Type B pancreatic cell (in vitro differentiated cells): Measurements from ENCODE around the gene NGLY1. TPM values are rescaled to one million over a fixed set of nuclear protein-coding genes. Genes with fewer than 3 reads are reported as not detected.
A peak's percentile ranks its signal among the peaks of the same experiment; 100 is the strongest.

Experiments used
- DNase-seq: peaks from one replicate; pipeline ENCODE4 v3.0.0; 2021; ENCODE audit warnings: mixed read lengths; ENCODE audit not compliant: unreplicated experiment; ENCODE audit errors: extremely low spot score
- H3K27ac Mint-ChIP-seq: 2 replicates; pipeline ENCODE4 v1.8.0; 2021; ENCODE audit warnings: mild to moderate bottlenecking, mixed read lengths
- H3K27me3 Mint-ChIP-seq: 2 replicates; pipeline ENCODE4 v1.8.0; 2021; ENCODE audit warnings: mixed read lengths
- H3K36me3 Mint-ChIP-seq: 2 replicates; pipeline ENCODE4 v1.8.0; 2021; ENCODE audit warnings: mixed read lengths
- H3K4me1 Mint-ChIP-seq: one replicate; pipeline ENCODE4 v1.8.0; 2021; ENCODE audit warnings: mixed read lengths; ENCODE audit not compliant: unreplicated experiment
- H3K4me3 Mint-ChIP-seq: 2 replicates; pipeline ENCODE4 v1.8.0; 2021; ENCODE audit warnings: mild to moderate bottlenecking, mixed read lengths
- H3K9me3 Mint-ChIP-seq: 2 replicates; pipeline ENCODE4 v1.8.0; 2021; ENCODE audit warnings: mixed read lengths
- CTCF ChIP-seq: fragments of 200-600 bp; sonication (generic); conservative IDR thresholded peaks from 2 replicates; pipeline ENCODE4 v1.5.0; 2021; ENCODE audit warnings: antibody characterized with exemption, mild to moderate bottlenecking
- total RNA-seq: library from RNA; stranded (reverse); gene quantifications from 2 replicates; pipeline ENCODE4 v1.2.1, GENCODE V29; 2021; ENCODE audit warnings: low replicate concordance

Gene NGLY1
- total RNA-seq, 1 donor from 2014 or later = 38.9 TPM

GRCh38 chr3:25693238-25693637, 90.0 kb downstream of the NGLY1 start:
- Mint-ChIP-seq H3K27ac (no peak overlapping the region), H3K27me3 (no peaks in the 10 kb centered on the region), H3K9me3 (no peaks in the 10 kb centered on the region), H3K4me3 (no peak overlapping the region), H3K36me3 (no peaks in the 10 kb centered on the region), H3K4me1 (peaks cover 8% of the 10 kb centered on the region)
- DNase-seq = no peak
- no peak for TF ChIP-seq CTCF

- H3K4me1 Mint-ChIP-seq = peaks cover 10% of the 10 kb centered on the region
- no peaks in the 10 kb centered on the region for H3K9me3 Mint-ChIP-seq
- no peak overlapping the region for H3K4me3 Mint-ChIP-seq
- TF ChIP-seq CTCF = no peak
- H3K36me3 Mint-ChIP-seq = no peaks in the 10 kb centered on the region
- no peak overlapping the region for H3K27ac Mint-ChIP-seq
- no peaks in the 10 kb centered on the region for H3K27me3 Mint-ChIP-seq
- no peak for DNase-seq
Observed at GRCh38 chr3:25692341-25692740, 90.9 kb downstream of the NGLY1 start.

- no peak for TF ChIP-seq CTCF
- Mint-ChIP-seq H3K4me3 (no peak overlapping the region), H3K4me1 (peaks cover 10% of the 10 kb centered on the region), H3K27me3 (no peaks in the 10 kb centered on the region), H3K27ac (peak overlapping the region; percentile 7), H3K9me3 (no peaks in the 10 kb centered on the region), H3K36me3 (no peaks in the 10 kb centered on the region)
- DNase-seq = no peak
Observed at GRCh38 chr3:25690768-25691533, 92.3 kb downstream of the NGLY1 start.

GRCh38 chr3:25689226-25689625, 94.0 kb downstream of the NGLY1 start:
- no peak for DNase-seq
- TF ChIP-seq CTCF = no peak
- Mint-ChIP-seq H3K9me3 (no peaks in the 10 kb centered on the region), H3K27me3 (no peaks in the 10 kb centered on the region), H3K4me3 (no peak overlapping the region), H3K27ac (no peak overlapping the region), H3K36me3 (no peaks in the 10 kb centered on the region), H3K4me1 (peaks cover 10% of the 10 kb centered on the region)

- no peak overlapping the region for H3K4me3 Mint-ChIP-seq
- no peak overlapping the region for H3K27ac Mint-ChIP-seq
- no peak for TF ChIP-seq CTCF
- no peaks in the 10 kb centered on the region for H3K27me3 Mint-ChIP-seq
- no peaks in the 10 kb centered on the region for H3K36me3 Mint-ChIP-seq
- H3K4me1 Mint-ChIP-seq = peaks cover 10% of the 10 kb centered on the region
- no peak for DNase-seq
- no peaks in the 10 kb centered on the region for H3K9me3 Mint-ChIP-seq
Observed at GRCh38 chr3:25687742-25688141, 95.5 kb downstream of the NGLY1 start.
